Measurements from ENCODE around the gene ZNF260.

Gene ZNF260

DNA sequence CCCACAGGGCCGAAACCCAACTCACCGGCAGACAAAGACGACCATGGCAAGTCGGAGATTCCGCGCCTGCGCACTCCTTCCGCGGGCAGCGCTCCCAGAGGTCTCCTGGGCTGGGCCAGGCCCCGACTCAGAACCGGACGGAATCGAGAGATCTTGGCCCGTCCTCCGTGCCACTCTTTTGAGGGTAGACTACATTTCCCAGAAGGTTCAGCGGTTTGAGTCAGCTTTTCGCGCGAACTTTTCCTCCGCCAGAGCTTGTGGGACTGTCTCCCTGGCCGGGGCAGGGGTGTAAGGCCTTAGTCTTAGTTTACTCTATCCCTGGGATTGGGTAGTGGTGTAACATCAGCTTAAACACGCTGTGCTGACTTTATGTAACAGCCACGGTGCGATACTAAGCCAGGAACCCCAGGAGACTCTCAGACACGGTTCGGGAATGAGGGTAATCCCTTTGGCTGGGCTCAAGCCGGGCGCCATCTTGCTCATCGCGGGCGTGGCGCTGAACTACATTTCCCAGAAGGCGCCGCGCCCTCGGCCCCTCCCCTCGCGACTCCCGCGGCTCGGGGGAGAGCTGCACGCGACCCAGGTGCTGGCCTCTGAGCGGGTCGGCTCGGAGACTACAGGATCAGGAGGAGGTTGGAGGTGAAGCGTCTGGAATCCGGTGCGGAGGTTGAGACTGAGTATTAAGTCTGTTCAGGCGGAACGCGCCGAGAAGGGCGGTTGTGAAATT, at the start of gene ZNF260:
TSS of gene ZNF260 (minus strand) at position 78 of the 727 bp plus-strand sequence. CDS start 13,033 bp downstream, outside the sequence.
- DNase-seq (ENCODE audit: low read depth) = peak; percentile 97
- H3K4me3 ChIP-seq (ENCODE audit: low read depth, low read length) = peak within 1 kb of the TSS; percentile 99
- no peak for TF ChIP-seq CTCF (IDR thresholded peaks at IDR 0.05; ENCODE audit: control insufficient read depth, extremely low read depth, insufficient read depth)

GRCh38 chr19:36577271-36577996, 49.4 kb upstream of the ZNF260 start:
- DNase-seq (ENCODE audit: low read depth) = no peak

GRCh38 chr19:36574741-36575140, 46.7 kb upstream of the ZNF260 start:
- H3K4me3 ChIP-seq (ENCODE audit: low read depth, low read length) = peak overlapping the region; percentile 86
- DNase-seq (ENCODE audit: low read depth) = no peak
- TF ChIP-seq CTCF (IDR thresholded peaks at IDR 0.05; ENCODE audit: control insufficient read depth, extremely low read depth, insufficient read depth) = no peak

More at GRCh38 chr19:36577271-36577996, 49.4 kb upstream of the ZNF260 start:
- no peak overlapping the region for H3K4me3 ChIP-seq (ENCODE audit: low read depth, low read length)
- TF ChIP-seq CTCF (IDR thresholded peaks at IDR 0.05; ENCODE audit: control insufficient read depth, extremely low read depth, insufficient read depth) = no peak

GRCh38 chr19:36573895-36574720, 46.0 kb upstream of the ZNF260 start:
- no peak for TF ChIP-seq CTCF (IDR thresholded peaks at IDR 0.05; ENCODE audit: control insufficient read depth, extremely low read depth, insufficient read depth)
- peak; percentile 61 for DNase-seq (ENCODE audit: low read depth)
- H3K4me3 ChIP-seq (ENCODE audit: low read depth, low read length) = peak overlapping the region; percentile 86

- peak within 1 kb of the TSS; percentile 86 for H3K4me3 ChIP-seq (ENCODE audit: low read depth, low read length)
- TF ChIP-seq CTCF (IDR thresholded peaks at IDR 0.05; ENCODE audit: control insufficient read depth, extremely low read depth, insufficient read depth) = no peak
- peak; percentile 82 for DNase-seq (ENCODE audit: low read depth)
Observed at GRCh38 chr19:36573020-36573894, 45.2 kb upstream of the ZNF260 start, which contains the start of gene ZNF529. Gene ZNF529, minus strand, starts transcription at chr19:36573292. Its CDS starts 946 bp downstream, at chr19:36572346.

DNA sequence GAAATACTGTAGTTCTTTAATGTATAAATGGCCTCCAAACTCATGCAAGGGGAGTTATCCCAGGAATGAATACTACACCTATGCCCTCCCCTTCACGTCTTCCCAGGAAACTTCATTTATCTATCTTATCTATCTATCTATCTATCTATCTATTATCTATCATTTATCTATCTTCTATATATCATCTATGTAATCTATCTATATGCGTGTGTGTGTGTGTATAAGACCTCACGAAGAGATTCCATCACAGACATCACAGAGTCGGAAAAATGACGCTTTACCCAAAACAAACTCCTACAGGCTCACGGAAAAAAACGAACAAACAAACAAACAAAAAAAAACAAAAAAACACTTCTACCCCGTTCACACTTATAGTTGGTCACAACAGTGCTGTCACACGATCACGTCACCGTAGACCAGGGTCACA, 44.5 kb upstream of the ZNF260 start:
- H3K4me3 ChIP-seq (ENCODE audit: low read depth, low read length) = peak overlapping the region; percentile 86
- no peak for TF ChIP-seq CTCF (IDR thresholded peaks at IDR 0.05; ENCODE audit: control insufficient read depth, extremely low read depth, insufficient read depth)
- no peak for DNase-seq (ENCODE audit: low read depth)

All from LNCaP clone FGC (cell line).